ENCODE data around the gene MYOCOS. TPM values are rescaled to one million over a fixed set of nuclear protein-coding genes. Genes with fewer than 3 reads are reported as not detected.
"Not testable (repeated sequence)": the region's sequence is repeated elsewhere in the genome, so short reads cannot be mapped to it uniquely, and the experiment has no call there.

The MYOCOS gene, protein sequence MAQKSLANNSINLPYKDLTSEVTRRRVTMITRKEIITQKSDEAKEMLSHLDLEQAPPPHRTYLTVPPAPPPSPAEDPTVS
- total RNA-seq (2014; rRNA removed; shearing (Covaris generic)) = not detected in 2 replicates

DNA sequence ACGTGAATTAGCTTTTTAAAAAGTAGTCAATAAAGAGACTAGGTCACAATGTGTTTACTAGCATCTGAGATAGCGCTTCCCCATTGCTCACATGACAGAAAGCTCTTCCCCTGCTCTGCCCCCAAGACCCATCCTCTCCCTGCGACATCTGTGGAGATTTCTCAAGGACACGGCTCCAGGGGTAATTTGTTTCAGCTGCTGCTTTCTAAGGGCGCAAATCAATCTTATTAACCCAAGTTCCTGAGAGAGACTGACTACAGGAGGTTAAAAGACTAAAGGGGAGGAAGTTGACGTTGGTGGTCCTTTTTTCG, at the start of gene MYOCOS:
Gene MYOCOS, plus strand, starts transcription at position 92 of the 311 bp plus-strand sequence. CDS start 1,641 bp downstream, outside the sequence.
- no peaks in the 10 kb centered on the region for H3K36me3 ChIP-seq
- H3K9me3 ChIP-seq (replicated peaks) = no peaks in the 10 kb centered on the region
- no peak within 1 kb of the TSS for H3K4me3 ChIP-seq
- H3K27me3 ChIP-seq (replicated peaks) = no peaks in the 10 kb centered on the region
- no peaks in the 10 kb centered on the region for H3K4me1 ChIP-seq (replicated peaks)
- H3K27ac ChIP-seq = no peak within 1 kb of the TSS
- DNase-seq (ENCODE audit: low read depth in 1 of 2, low spot score in 2 of 2) = no peak

DNA sequence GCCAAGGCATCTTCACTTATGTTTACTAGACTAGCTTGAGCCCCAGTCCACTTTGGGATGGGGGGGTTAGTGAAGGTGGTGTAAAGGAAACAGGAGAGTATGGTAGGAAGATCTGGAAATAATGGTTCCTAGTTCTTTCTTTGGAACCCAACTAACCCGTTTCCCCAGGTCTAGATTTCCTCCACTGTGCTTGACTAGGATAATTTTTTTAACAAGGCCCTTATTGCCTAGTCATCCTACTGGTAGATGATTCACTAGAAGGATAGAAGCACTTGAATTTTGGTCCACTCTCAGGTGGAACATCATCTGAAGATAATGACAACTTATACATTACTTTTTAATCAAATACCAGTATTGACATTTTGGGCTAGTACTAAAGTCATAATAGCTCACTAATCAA, 45.9 kb upstream of the MYOCOS start:
- DNase-seq (ENCODE audit: low read depth in 1 of 2, low spot score in 2 of 2) = no peak

DNA sequence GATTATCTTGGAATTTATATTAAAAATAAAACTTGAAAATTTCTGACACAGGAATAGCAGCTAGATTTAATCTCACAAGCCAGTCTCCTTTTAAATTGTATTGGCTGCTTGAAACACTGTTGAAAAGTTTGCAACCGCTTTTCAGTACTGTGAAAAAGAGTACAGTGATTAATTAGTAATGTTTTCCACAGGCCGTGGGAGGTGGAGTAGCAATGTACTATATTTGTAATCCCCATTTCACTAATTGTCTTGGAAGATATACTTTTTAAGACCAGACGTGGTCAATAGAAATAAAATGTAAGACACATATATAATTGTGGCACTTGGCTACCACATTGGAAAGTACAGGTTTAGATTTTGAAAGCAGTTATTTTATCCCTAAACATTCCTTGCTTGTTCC, 40.8 kb upstream of the MYOCOS start:
- no peaks in the 10 kb centered on the region for H3K4me1 ChIP-seq (replicated peaks)
- no peaks in the 10 kb centered on the region for H3K27me3 ChIP-seq (replicated peaks)
- H3K36me3 ChIP-seq = peaks cover 88% of the 10 kb centered on the region
- H3K9me3 ChIP-seq (replicated peaks) = no peaks in the 10 kb centered on the region
- no peak overlapping the region for H3K27ac ChIP-seq
- H3K4me3 ChIP-seq = no peak overlapping the region
- no peak for DNase-seq (ENCODE audit: low read depth in 1 of 2, low spot score in 2 of 2)

More for the DNA sequence above, 45.9 kb upstream of the MYOCOS start:
- Histone ChIP-seq H3K27me3 (replicated peaks) (no peaks in the 10 kb centered on the region), H3K36me3 (peaks cover 83% of the 10 kb centered on the region), H3K9me3 (replicated peaks) (no peaks in the 10 kb centered on the region), H3K27ac (no peak overlapping the region), H3K4me3 (no peak overlapping the region), H3K4me1 (replicated peaks) (no peaks in the 10 kb centered on the region)

DNA sequence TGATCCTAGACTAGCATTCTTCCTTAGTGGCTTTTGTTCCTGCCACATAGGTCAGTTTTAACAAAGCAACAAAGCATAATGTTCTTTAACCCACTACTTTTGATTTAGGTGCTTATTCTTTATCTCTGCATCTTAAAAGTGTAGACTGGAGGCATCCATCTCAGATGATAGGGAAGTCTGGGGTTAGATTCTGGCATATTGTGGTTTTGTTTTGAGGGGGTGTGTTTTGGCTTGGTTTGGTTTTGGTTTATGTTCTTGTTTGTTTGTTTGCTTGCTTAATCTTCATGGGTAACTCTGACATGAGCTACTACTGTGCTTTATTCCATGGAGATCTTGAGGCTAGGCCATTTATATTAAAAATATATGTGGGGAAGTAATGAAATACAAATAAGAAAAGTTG, 40.3 kb upstream of the MYOCOS start:
- no peak for DNase-seq (ENCODE audit: low read depth in 1 of 2, low spot score in 2 of 2)
- Histone ChIP-seq H3K4me1 (replicated peaks) (no peaks in the 10 kb centered on the region), H3K4me3 (no peak overlapping the region), H3K27ac (no peak overlapping the region), H3K9me3 (replicated peaks) (no peaks in the 10 kb centered on the region), H3K36me3 (peaks cover 86% of the 10 kb centered on the region), H3K27me3 (replicated peaks) (no peaks in the 10 kb centered on the region)

DNA sequence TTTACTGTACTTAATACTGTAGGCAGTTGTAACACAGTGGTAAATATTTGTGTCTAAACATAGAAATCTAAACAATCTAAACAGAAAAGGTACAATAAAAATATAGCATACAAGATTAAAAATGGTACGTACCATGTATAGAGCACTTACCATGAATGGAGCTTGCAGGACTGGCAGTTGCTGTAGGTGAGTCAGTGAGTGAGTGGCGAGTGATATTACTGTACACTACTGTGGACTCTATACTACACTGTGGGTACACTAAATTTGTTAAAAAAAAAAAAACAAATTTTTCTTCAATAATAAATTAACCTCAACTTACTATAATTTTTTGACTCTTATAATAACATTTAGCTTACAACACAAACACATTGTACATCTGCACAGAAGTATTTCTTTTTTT, 39.5 kb upstream of the MYOCOS start:
- Histone ChIP-seq H3K4me1 (replicated peaks) (no peaks in the 10 kb centered on the region), H3K27me3 (replicated peaks) (no peaks in the 10 kb centered on the region), H3K4me3 (no peak overlapping the region), H3K9me3 (replicated peaks) (no peaks in the 10 kb centered on the region), H3K27ac (no peak overlapping the region), H3K36me3 (peaks cover 87% of the 10 kb centered on the region)
- no peak for DNase-seq (ENCODE audit: low read depth in 1 of 2, low spot score in 2 of 2)

DNA sequence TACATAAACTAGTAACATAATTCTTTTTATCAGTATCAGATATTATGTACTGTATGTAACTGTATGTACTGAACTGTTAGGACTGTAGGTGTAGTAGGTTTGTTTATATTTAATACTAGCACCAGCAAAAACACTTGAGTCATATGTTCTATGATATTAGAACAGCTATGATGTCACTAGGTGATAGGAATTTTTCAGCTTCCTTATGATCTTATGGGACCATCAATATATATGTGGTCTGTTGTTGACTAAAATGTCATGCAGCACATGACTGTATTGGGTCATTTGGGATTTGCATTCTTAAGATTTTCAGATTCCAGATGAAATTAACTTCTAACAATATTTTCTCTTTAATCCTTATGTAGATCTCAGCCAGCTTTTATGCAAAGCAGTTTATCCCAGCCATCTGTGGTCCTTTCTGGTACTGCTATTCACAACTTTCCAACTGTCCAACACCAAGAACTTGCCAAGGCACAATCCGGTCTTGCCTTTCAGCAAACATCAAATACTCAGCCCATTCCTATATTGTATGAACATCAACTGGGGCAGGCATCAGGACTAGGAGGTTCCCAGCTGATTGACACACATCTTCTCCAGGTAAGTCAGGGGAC, 38.3 kb upstream of the MYOCOS start:
- Histone ChIP-seq H3K4me3 (no peak overlapping the region), H3K36me3 (peaks cover 86% of the 10 kb centered on the region), H3K9me3 (replicated peaks) (no peaks in the 10 kb centered on the region), H3K27me3 (replicated peaks) (no peaks in the 10 kb centered on the region), H3K27ac (no peak overlapping the region), H3K4me1 (replicated peaks) (no peaks in the 10 kb centered on the region)
- no peak for DNase-seq (ENCODE audit: low read depth in 1 of 2, low spot score in 2 of 2)

DNA sequence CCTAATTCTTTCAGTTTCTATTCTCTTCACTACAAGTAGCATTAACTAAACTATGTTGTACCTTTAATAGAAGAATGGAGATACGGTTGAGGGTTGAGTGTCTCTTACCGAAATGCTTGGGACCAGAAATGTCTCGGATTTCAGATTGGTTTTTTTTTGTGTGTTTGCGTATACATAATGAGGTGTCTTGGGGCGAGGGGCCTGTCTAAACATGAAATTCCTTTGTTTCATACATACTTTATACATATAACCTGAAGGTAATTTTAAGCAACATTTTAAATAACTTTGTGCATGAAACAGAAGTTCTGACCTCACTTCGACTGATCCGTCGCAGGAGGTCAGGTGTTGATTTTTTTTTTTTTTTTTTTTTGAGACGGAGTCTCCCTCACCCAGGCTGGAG, 36.3 kb upstream of the MYOCOS start:
- Histone ChIP-seq H3K27me3 (replicated peaks) (no peaks in the 10 kb centered on the region), H3K9me3 (replicated peaks) (no peaks in the 10 kb centered on the region), H3K27ac (no peak overlapping the region), H3K4me1 (replicated peaks) (peaks cover 16% of the 10 kb centered on the region), H3K4me3 (no peak overlapping the region), H3K36me3 (peaks cover 82% of the 10 kb centered on the region)
- no peak for DNase-seq (ENCODE audit: low read depth in 1 of 2, low spot score in 2 of 2)

DNA sequence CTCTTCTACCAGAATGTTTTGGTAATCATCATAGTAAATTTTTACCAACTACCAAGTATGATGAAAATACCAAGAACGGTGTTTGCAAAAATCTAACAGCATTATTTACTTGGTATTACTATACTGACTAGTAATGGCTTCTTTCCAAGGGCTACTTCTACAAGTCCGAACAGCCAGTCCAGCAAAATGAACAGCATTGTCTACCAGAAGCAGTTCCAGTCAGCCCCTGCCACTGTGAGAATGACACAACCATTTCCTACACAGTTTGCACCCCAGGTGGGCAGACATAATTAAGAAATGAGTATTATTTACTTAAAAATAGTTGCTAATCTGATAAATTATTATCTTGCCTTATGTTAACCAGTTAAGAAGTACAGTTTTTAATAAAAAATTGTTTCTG, 33.8 kb upstream of the MYOCOS start:
- peaks cover 19% of the 10 kb centered on the region for H3K4me1 ChIP-seq (replicated peaks)
- DNase-seq (ENCODE audit: low read depth in 1 of 2, low spot score in 2 of 2) = no peak
- no peaks in the 10 kb centered on the region for H3K9me3 ChIP-seq (replicated peaks)
- no peaks in the 10 kb centered on the region for H3K27me3 ChIP-seq (replicated peaks)
- peaks cover 81% of the 10 kb centered on the region for H3K36me3 ChIP-seq
- no peak overlapping the region for H3K27ac ChIP-seq
- no peak overlapping the region for H3K4me3 ChIP-seq

DNA sequence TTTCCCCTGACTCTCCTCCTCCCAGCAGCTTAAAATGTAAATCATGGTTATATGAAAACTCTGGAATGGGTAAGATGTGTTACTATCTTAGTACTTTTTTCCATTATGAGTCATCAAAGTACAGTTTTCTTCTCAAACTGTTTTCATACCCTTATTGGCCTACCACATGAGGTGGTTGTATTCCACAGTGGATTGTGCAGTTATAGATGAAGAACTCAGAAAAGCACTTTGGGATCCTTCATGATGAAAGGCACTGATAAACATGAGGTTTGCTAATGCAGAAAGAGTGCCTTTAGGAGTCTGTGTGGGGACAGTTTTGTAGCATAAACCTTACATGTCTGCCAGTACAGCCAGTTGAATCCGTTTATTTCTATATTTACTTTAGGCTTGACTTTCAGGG, 32.0 kb upstream of the MYOCOS start:
- Histone ChIP-seq H3K36me3 (peaks cover 78% of the 10 kb centered on the region), H3K27me3 (replicated peaks) (no peaks in the 10 kb centered on the region), H3K9me3 (replicated peaks) (no peaks in the 10 kb centered on the region), H3K27ac (peak overlapping the region; percentile 62), H3K4me3 (no peak overlapping the region), H3K4me1 (replicated peaks) (peaks cover 21% of the 10 kb centered on the region)
- peak in 1 of 2 experiments; percentile 55 for DNase-seq (ENCODE audit: low read depth in 1 of 2, low spot score in 2 of 2)

DNA sequence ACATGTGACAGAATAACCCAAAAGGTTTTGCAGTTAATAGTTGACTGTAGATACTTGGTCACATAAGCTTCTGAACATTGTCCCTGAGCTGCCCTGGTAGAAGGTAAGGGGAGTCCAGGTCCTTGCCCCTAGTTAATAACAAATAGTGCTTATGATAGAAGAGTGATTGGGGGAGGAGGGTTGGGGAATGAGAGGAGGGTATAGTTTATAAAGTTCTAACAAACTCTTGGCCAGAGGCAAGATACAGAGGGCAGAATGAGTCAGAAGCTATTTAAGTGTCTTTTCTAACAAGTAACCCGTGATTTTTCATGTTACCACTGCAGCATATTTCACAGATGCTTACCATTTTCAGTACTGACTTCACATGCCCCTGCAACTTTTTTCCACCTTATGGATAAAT, 26.7 kb upstream of the MYOCOS start:
- H3K27ac ChIP-seq = no peak overlapping the region
- peak in 1 of 2 experiments; percentile 28 for DNase-seq (ENCODE audit: low read depth in 1 of 2, low spot score in 2 of 2)
- H3K4me1 ChIP-seq (replicated peaks) = peaks cover 13% of the 10 kb centered on the region
- H3K27me3 ChIP-seq (replicated peaks) = no peaks in the 10 kb centered on the region
- H3K9me3 ChIP-seq (replicated peaks) = no peaks in the 10 kb centered on the region
- H3K4me3 ChIP-seq = no peak overlapping the region
- peaks cover 44% of the 10 kb centered on the region for H3K36me3 ChIP-seq

DNA sequence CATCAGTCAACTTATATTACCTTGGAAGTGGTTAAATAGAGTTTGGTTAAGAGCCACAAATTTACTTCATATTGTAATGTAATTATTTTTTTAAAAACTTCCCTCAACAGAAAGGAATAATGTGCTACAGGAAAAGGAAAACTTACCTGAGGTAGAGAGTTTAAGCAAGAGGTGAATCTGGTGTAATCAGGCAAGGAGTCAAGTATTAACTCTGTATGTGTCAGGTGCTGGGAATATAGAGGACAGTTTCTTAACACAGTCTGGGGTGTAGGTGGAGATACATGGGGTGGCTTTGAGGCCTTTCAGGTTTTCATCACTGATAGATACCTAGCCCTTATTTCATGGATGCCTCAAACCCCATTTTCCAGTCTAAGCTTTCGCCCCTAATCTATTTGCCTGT, 25.9 kb upstream of the MYOCOS start:
- Histone ChIP-seq H3K27me3 (replicated peaks) (no peaks in the 10 kb centered on the region), H3K36me3 (peaks cover 36% of the 10 kb centered on the region), H3K27ac (no peak overlapping the region), H3K4me1 (replicated peaks) (peaks cover 7% of the 10 kb centered on the region), H3K9me3 (replicated peaks) (no peaks in the 10 kb centered on the region), H3K4me3 (no peak overlapping the region)
- DNase-seq (ENCODE audit: low read depth in 1 of 2, low spot score in 2 of 2) = no peak

DNA sequence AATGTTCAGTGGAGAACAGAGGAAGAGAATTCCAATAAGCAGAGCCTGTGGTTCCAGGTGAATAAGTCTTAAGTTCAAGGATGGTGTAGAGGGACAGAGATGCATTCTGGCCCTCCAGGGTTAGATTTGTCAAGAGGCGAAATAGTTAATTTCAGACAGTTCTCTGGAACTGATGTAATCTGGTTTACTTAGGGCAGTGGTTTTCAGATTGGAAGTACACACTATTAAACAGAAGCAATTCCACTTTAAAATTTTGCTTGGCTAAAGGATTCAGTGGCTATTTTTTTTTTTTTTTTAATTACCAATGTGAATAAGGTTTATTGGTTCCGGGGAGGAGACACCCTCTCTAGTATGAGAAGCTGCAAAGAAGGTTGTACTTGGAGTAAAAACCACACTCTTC, 25.3 kb upstream of the MYOCOS start:
- Histone ChIP-seq H3K9me3 (replicated peaks) (no peaks in the 10 kb centered on the region), H3K36me3 (peaks cover 30% of the 10 kb centered on the region), H3K27ac (no peak overlapping the region), H3K27me3 (replicated peaks) (no peaks in the 10 kb centered on the region), H3K4me3 (no peak overlapping the region), H3K4me1 (replicated peaks) (peaks cover 7% of the 10 kb centered on the region)
- DNase-seq (ENCODE audit: low read depth in 1 of 2, low spot score in 2 of 2) = no peak

DNA sequence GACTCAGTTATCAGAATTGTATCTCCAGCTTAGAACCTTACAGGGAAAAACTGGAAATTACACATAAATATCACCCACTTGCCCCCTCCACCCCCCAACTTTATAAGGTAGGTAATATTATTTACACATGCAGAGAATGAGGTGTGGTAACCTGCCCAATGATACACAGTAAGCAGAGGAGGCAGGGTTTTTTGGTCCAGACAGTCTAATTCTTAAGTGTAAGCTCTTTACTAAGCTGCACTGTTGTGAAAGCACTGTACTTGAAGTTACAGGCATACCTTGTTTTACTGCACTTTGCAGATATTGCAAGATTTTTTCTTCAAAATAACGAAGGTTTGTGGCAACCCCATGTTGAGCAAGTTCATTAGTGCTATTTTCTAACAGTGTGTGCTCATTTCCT, 24.8 kb upstream of the MYOCOS start:
- Histone ChIP-seq H3K4me1 (replicated peaks) (peaks cover 7% of the 10 kb centered on the region), H3K36me3 (peaks cover 25% of the 10 kb centered on the region), H3K27ac (no peak overlapping the region), H3K4me3 (no peak overlapping the region), H3K9me3 (replicated peaks) (no peaks in the 10 kb centered on the region), H3K27me3 (replicated peaks) (no peaks in the 10 kb centered on the region)
- DNase-seq (ENCODE audit: low read depth in 1 of 2, low spot score in 2 of 2) = no peak

DNA sequence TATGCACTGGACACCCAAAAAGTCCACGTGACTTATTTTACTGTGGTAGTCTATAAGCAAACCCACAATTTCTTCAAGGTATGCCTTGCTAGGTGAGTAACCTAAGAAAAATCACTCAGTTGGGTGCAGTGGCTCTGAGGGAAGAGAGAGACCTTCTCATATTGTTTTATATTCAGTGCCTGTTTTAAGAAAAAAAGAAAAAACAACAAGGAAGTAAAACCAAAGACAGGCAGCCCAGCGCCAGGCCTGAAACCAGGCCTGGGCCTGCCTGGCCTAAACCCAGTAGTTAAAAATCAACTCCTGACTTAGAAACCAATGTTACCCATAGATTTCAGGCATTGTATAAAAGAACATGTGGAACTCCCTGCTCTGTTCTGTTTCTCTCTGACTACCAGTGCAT, 21.7 kb upstream of the MYOCOS start:
- H3K27ac ChIP-seq; DNase-seq (ENCODE audit: low read depth in 1 of 2, low spot score in 2 of 2); H3K4me3 ChIP-seq; H3K27me3 ChIP-seq (replicated peaks); H3K9me3 ChIP-seq (replicated peaks); H3K36me3 ChIP-seq; H3K4me1 ChIP-seq (replicated peaks): not testable (repeated sequence)

DNA sequence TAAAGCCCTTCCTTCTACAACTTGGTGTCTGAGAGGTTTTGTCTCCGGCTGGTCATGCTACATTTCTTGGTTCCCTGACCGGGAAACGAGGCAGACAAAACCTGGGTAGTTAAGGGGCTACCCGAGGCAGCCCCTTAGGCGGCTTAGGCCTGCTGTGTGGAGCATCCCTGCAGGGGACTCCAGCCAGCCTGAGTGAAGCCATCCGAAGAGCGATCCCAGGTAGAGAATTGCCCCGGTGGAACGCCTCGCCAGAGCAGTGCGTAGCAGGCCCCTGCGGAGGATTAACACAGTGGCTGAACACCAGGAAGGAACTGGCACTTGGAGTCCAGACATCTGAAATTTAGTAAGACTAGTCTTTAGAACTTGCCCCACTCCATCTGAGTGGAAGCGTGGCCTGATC, 21.2 kb upstream of the MYOCOS start:
- no peaks in the 10 kb centered on the region for H3K4me1 ChIP-seq (replicated peaks)

More for the DNA sequence above, 21.2 kb upstream of the MYOCOS start:
- H3K4me3 ChIP-seq = no peak overlapping the region
- no peaks in the 10 kb centered on the region for H3K27me3 ChIP-seq (replicated peaks)
- no peak overlapping the region for H3K27ac ChIP-seq
- DNase-seq (ENCODE audit: low read depth in 1 of 2, low spot score in 2 of 2) = no peak
- H3K9me3 ChIP-seq (replicated peaks) = no peaks in the 10 kb centered on the region
- H3K36me3 ChIP-seq = no peaks in the 10 kb centered on the region

Data from SJSA1 (cell line).